ENCODE results near the gene LZTR1. TPM values are rescaled to one million over a fixed set of nuclear protein-coding genes. Genes with fewer than 3 reads are reported as not detected.

Gene LZTR1
- total RNA-seq, 1 donor from 2014 or later: 21.9 TPM

DNA sequence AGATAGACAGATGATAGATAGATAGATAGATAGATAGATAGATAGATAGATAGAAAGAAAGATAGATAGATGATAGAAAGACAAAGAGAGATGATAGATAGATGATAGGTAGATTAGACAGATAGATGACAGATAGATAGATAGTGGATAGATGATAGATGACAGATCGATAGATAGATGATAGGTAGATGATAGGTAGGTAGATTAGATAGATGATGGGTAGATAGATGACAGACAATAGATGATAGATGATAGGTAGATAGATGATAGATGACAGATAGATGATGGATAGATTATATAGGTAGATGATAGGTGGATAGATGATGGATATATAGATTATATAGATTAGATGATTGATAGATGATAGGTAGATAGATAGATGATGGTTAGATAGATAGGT lies 4.3 kb downstream of the LZTR1 start:
- peaks cover 15% of the 10 kb centered on the region for H3K79me2 ChIP-seq (ENCODE audit: low read depth)
- H4K20me1 ChIP-seq (ENCODE audit: low read depth): no peaks in the 10 kb centered on the region
- H3K27me3 ChIP-seq: no peaks in the 10 kb centered on the region
- no peak overlapping the region for H3K27ac ChIP-seq
- H3K9ac ChIP-seq: no peak overlapping the region
- no peak overlapping the region for H3K4me3 ChIP-seq
- Mint-ChIP-seq H3K27me3 (ENCODE audit: insufficient read depth, low read depth) (peaks cover 1% of the 10 kb centered on the region), H3K36me3 (peaks cover 12% of the 10 kb centered on the region), H3K27ac (no peak overlapping the region), H3K4me3 (no peak overlapping the region), H3K4me1 (peaks cover 18% of the 10 kb centered on the region), H3K9me3 (no peaks in the 10 kb centered on the region)
- TF ChIP-seq EZH2 (IDR thresholded peaks at IDR 0.05) (no peak), EZH2phosphoT487 (IDR thresholded peaks at IDR 0.05) (no peak)
- TF ChIP-seq, protein P1, sequence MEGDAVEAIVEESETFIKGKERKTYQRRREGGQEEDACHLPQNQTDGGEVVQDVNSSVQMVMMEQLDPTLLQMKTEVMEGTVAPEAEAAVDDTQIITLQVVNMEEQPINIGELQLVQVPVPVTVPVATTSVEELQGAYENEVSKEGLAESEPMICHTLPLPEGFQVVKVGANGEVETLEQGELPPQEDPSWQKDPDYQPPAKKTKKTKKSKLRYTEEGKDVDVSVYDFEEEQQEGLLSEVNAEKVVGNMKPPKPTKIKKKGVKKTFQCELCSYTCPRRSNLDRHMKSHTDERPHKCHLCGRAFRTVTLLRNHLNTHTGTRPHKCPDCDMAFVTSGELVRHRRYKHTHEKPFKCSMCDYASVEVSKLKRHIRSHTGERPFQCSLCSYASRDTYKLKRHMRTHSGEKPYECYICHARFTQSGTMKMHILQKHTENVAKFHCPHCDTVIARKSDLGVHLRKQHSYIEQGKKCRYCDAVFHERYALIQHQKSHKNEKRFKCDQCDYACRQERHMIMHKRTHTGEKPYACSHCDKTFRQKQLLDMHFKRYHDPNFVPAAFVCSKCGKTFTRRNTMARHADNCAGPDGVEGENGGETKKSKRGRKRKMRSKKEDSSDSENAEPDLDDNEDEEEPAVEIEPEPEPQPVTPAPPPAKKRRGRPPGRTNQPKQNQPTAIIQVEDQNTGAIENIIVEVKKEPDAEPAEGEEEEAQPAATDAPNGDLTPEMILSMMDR (IDR thresholded peaks at IDR 0.05): no peak
- H3K4me1 ChIP-seq: peaks cover 9% of the 10 kb centered on the region
- H2AFZ ChIP-seq (replicated peaks): no peak overlapping the region
- no peak overlapping the region for H3K4me2 ChIP-seq
- H3F3A ChIP-seq (ENCODE audit: low read depth): peaks cover 3% of the 10 kb centered on the region
- H3K9me3 ChIP-seq (ENCODE audit: low read depth): no peaks in the 10 kb centered on the region
- H3K36me3 ChIP-seq: no peaks in the 10 kb centered on the region
- DNase-seq (ENCODE audit: low spot score): no peak

DNA sequence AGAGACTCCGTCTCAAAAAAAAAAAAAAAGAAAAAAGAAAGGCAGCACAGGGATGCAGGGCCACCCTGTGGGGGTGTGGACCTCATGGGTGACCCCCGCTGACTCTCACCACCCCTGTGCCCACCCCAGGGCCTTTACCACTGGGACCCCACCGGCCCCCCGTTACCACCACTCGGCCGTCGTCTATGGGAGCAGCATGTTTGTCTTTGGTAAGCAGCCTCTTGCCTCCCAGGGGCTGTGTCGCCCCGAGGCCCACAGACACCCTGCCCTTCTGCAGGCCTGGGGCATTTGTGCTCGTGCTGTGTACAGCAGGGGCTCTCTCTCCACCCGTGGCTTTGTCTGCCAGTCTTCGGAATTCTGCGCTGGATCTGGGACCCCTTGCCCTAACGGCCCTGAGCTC lies 5.3 kb downstream of the LZTR1 start:
- Histone ChIP-seq H3K27me3 (no peaks in the 10 kb centered on the region), H3K4me2 (no peak overlapping the region), H3K4me3 (no peak overlapping the region), H3K9me3 (ENCODE audit: low read depth) (no peaks in the 10 kb centered on the region), H3K9ac (no peak overlapping the region), H2AFZ (replicated peaks) (no peak overlapping the region), H4K20me1 (ENCODE audit: low read depth) (no peaks in the 10 kb centered on the region), H3K27ac (no peak overlapping the region), H3K4me1 (peaks cover 6% of the 10 kb centered on the region), H3F3A (ENCODE audit: low read depth) (no peaks in the 10 kb centered on the region), H3K36me3 (no peaks in the 10 kb centered on the region), H3K79me2 (ENCODE audit: low read depth) (peaks cover 11% of the 10 kb centered on the region)
- H3K9me3 Mint-ChIP-seq: no peaks in the 10 kb centered on the region
- no peak overlapping the region for H3K4me3 Mint-ChIP-seq
- DNase-seq (ENCODE audit: low spot score): no peak
- peaks cover 15% of the 10 kb centered on the region for H3K4me1 Mint-ChIP-seq
- peaks cover 12% of the 10 kb centered on the region for H3K36me3 Mint-ChIP-seq
- TF ChIP-seq, protein P1 (IDR thresholded peaks at IDR 0.05): no peak
- TF ChIP-seq EZH2 (IDR thresholded peaks at IDR 0.05): no peak
- no peak overlapping the region for H3K27ac Mint-ChIP-seq
- no peaks in the 10 kb centered on the region for H3K27me3 Mint-ChIP-seq (ENCODE audit: insufficient read depth, low read depth)

GRCh38 chr22:20988573-20989322 lies 6.7 kb downstream of the LZTR1 start:
- DNase-seq (ENCODE audit: low spot score): no peak
- H3K36me3 ChIP-seq: no peaks in the 10 kb centered on the region
- H3F3A ChIP-seq (ENCODE audit: low read depth): no peaks in the 10 kb centered on the region
- H3K9ac ChIP-seq: no peak overlapping the region
- TF ChIP-seq, protein P1 (IDR thresholded peaks at IDR 0.05): no peak
- TF ChIP-seq EZH2 (IDR thresholded peaks at IDR 0.05): no peak
- no peak for TF ChIP-seq EZH2phosphoT487 (IDR thresholded peaks at IDR 0.05)
- H4K20me1 ChIP-seq (ENCODE audit: low read depth): no peaks in the 10 kb centered on the region
- Mint-ChIP-seq H3K36me3 (peaks cover 11% of the 10 kb centered on the region), H3K9me3 (no peaks in the 10 kb centered on the region), H3K27me3 (ENCODE audit: insufficient read depth, low read depth) (no peaks in the 10 kb centered on the region), H3K4me1 (peaks cover 7% of the 10 kb centered on the region), H3K4me3 (no peak overlapping the region), H3K27ac (no peak overlapping the region)
- H2AFZ ChIP-seq (replicated peaks): no peak overlapping the region
- no peak overlapping the region for H3K4me3 ChIP-seq
- H3K4me1 ChIP-seq: no peaks in the 10 kb centered on the region
- H3K27me3 ChIP-seq: no peaks in the 10 kb centered on the region
- no peak overlapping the region for H3K4me2 ChIP-seq
- no peak overlapping the region for H3K27ac ChIP-seq
- no peaks in the 10 kb centered on the region for H3K9me3 ChIP-seq (ENCODE audit: low read depth)
- H3K79me2 ChIP-seq (ENCODE audit: low read depth): no peaks in the 10 kb centered on the region
